Activated CD8-positive, alpha-beta T cell treated with anti-CD3 and anti-CD28 coated beads, Interleukin-2, amount 10 ng/mL, durations not matched to agents 7 days and 5 days (primary cell): ENCODE measurements around the gene CAPN10. TPM values are rescaled to one million over a fixed set of nuclear protein-coding genes. Genes with fewer than 3 reads are reported as not detected.

ENCODE experiments used
- ATAC-seq: fragments of 150-1000 bp; cut with Tn5 transposase; one replicate; pipeline ENCODE4 v1.10.0; 2021; ENCODE audit warnings: moderate library complexity
- CTCF ChIA-PET: fragments of 350-600 bp; sonication (Branson Sonifier 250); formaldehyde crosslinking; loops from one replicate; lab custom pipeline; 2021; ENCODE audit warnings: antibody characterized with exemption; lab: Charles Lee
- POLR2A ChIA-PET: fragments of 350-600 bp; sonication (Branson Sonifier 250); formaldehyde crosslinking; loops from one replicate; lab custom pipeline; 2021; ENCODE audit warnings: antibody characterized with exemption; lab: Charles Lee
- DNase-seq: peaks from one replicate; pipeline ENCODE4 v3.0.0-alpha.2; 2020
- H3K27ac Mint-ChIP-seq: one replicate; pipeline ENCODE4 v1.8.0; 2021; ENCODE audit warnings: mild to moderate bottlenecking, mixed read lengths
- H3K27me3 Mint-ChIP-seq: one replicate; pipeline ENCODE4 v1.8.0; 2021; ENCODE audit warnings: low read depth, mixed read lengths
- H3K36me3 Mint-ChIP-seq: one replicate; pipeline ENCODE4 v1.8.0; 2021; ENCODE audit warnings: low read depth, mixed read lengths
- H3K4me1 Mint-ChIP-seq: one replicate; pipeline ENCODE4 v1.8.0; 2021; ENCODE audit warnings: low read depth, mixed read lengths
- H3K4me3 Mint-ChIP-seq: one replicate; pipeline ENCODE4 v1.8.0; 2021; ENCODE audit warnings: mild to moderate bottlenecking, mixed read lengths
- H3K9me3 Mint-ChIP-seq: one replicate; pipeline ENCODE4 v1.8.0; 2022; ENCODE audit warnings: mixed read lengths; ENCODE audit not compliant: insufficient read depth
- total RNA-seq, 2 experiments: library from RNA; stranded (reverse); gene quantifications; one replicate each; pipeline ENCODE4 v1.2.3, GENCODE V29; 2021

CAPN10 gene
- total RNA-seq, 2 experiments from 2014 or later, result 53.0 to 61.2 TPM

GRCh38 chr2:240599141-240599583 lies 12.6 kb downstream of the CAPN10 start:
- ATAC-seq (no peak), DNase-seq (no peak)
- Mint-ChIP-seq H3K9me3 (no peaks in the 10 kb centered on the region), H3K36me3 (peaks cover 8% of the 10 kb centered on the region), H3K4me3 (no peak overlapping the region), H3K4me1 (peaks cover 4% of the 10 kb centered on the region), H3K27ac (peak overlapping the region; percentile 63), H3K27me3 (no peaks in the 10 kb centered on the region)
- POLR2A ChIA-PET, result no interaction called here
- CTCF ChIA-PET, result no interaction called here

DNA sequence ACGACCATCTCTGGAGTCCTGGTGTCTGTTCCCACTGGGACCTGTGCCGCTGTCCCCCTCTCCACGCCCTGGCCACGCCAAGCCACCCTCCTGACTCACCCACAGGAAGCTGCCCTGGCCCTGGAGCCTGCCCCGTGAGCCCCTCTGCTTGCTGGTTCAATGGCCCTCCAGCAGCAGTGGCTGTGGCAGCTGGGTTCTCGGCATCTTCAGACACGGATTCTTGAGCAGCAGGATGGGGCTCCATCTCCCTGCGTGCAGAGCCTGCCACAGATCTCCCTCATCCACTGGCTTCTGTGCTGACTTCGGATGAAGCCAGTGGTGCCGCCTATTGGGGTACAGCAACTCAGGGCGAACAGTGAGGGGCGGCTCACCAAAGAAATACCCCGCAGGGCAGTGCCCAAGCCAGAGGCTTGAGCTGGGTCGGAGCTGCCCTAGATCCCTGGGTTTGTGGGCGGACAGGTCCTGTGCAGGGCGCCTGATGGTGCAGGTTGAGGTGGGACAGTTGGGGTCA lies 14.0 kb downstream of the CAPN10 start:
- ChIA-PET POLR2A (no interaction called here), CTCF (no interaction called here)
- Mint-ChIP-seq H3K9me3 (no peaks in the 10 kb centered on the region), H3K27ac (peak overlapping the region; percentile 60), H3K27me3 (no peaks in the 10 kb centered on the region), H3K4me3 (no peak overlapping the region), H3K36me3 (peaks cover 8% of the 10 kb centered on the region), H3K4me1 (peaks cover 5% of the 10 kb centered on the region)
- no peak for DNase-seq
- ATAC-seq, result no peak

- POLR2A ChIA-PET, result no interaction called here
- Mint-ChIP-seq H3K9me3 (no peaks in the 10 kb centered on the region), H3K4me1 (peaks cover 1% of the 10 kb centered on the region), H3K27ac (peak overlapping the region; percentile 39), H3K27me3 (no peaks in the 10 kb centered on the region), H3K4me3 (no peak overlapping the region), H3K36me3 (peaks cover 4% of the 10 kb centered on the region)
- CTCF ChIA-PET, result no interaction called here
- ATAC-seq (no peak), DNase-seq (no peak)
These were observed 14.7 kb downstream of the CAPN10 start for GRCh38 chr2:240601061-240601830.

DNA sequence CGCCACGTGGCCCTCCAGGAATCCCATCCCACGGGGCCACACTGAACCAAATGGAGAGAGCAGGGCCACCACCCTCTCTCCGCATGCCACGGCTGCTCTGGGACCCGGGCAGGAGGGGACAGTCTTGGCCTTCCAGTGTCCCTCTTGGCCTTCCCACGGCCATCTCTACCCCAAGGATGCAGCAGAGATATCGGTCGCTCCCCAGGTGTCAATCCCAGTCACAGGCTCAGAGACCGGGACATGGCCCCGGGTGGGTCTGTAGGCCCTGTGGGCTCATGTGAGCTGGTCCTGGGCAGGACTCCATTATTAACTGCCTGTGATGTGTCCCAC lies 15.3 kb downstream of the CAPN10 start:
- DNase-seq, result no peak
- Mint-ChIP-seq H3K27ac (peak overlapping the region; percentile 39), H3K9me3 (no peaks in the 10 kb centered on the region), H3K36me3 (peaks cover 4% of the 10 kb centered on the region), H3K27me3 (no peaks in the 10 kb centered on the region), H3K4me3 (no peak overlapping the region), H3K4me1 (peaks cover 1% of the 10 kb centered on the region)
- no peak for ATAC-seq
- ChIA-PET CTCF (no interaction called here), POLR2A (no interaction called here)

- Mint-ChIP-seq H3K9me3 (no peaks in the 10 kb centered on the region), H3K36me3 (peaks cover 4% of the 10 kb centered on the region), H3K27ac (no peak overlapping the region), H3K4me1 (peaks cover 1% of the 10 kb centered on the region), H3K27me3 (no peaks in the 10 kb centered on the region), H3K4me3 (no peak overlapping the region)
- CTCF ChIA-PET, result no interaction called here
- DNase-seq (no peak), ATAC-seq (no peak)
- POLR2A ChIA-PET, result no interaction called here
These were observed 15.9 kb downstream of the CAPN10 start for GRCh38 chr2:240602266-240603050.

DNA sequence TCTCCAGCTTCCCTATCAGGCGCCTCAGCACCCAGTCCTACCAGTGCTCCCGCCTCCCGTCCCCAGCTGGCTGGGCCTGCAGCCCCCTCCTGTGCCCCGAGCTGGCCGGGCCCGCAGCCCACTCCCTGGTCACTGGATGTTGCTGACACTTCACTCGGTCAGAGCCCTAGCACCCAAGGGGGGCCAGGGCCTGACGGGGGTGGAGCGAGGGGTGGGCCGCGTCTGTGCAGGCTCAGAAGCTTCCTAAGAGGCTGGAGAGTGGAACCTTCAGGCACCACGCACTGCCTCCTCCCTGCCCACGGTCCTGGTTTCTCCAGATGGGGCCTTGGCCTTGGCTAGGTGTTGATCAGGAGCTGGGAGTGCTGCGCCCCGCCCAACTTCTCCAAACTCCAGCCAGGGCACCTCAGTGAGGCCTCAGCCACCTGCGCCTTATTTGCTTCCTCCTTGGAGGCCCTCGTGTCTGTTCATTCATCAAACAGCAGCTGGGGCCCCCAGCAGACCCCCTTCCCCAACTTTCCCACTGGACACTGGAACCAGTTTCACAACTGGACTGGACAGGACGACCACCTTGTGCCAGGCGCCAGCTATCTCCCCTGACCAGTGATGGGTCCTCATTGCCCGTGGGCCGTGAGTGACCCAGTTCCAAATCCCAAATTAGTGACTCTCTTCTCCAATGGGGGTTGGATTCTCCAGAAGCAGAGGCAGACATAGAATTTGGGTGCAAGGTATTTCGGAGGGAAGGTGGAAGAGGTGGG lies 16.7 kb downstream of the CAPN10 start:
- ChIA-PET CTCF (no interaction called here), POLR2A (no interaction called here)
- no peak for ATAC-seq

GRCh38 chr2:240603846-240604245 lies 17.3 kb downstream of the CAPN10 start:
- Mint-ChIP-seq H3K36me3 (peaks cover 4% of the 10 kb centered on the region), H3K4me1 (peaks cover 1% of the 10 kb centered on the region), H3K27ac (no peak overlapping the region), H3K9me3 (no peaks in the 10 kb centered on the region), H3K27me3 (no peaks in the 10 kb centered on the region), H3K4me3 (no peak overlapping the region)
- no peak for ATAC-seq
- CTCF ChIA-PET, result no interaction called here
- POLR2A ChIA-PET, result interaction anchor here (1.1 kb wide), 1 partner anchor 9 kb away, joined by 3 read pairs; no protein-coding TSS in a partner anchor
- no peak for DNase-seq

More for the DNA sequence above, 16.7 kb downstream of the CAPN10 start:
- no peak overlapping the region for H3K27ac Mint-ChIP-seq
- no peak for DNase-seq
- H3K9me3 Mint-ChIP-seq, result no peaks in the 10 kb centered on the region
- no peak overlapping the region for H3K4me3 Mint-ChIP-seq
- peaks cover 4% of the 10 kb centered on the region for H3K36me3 Mint-ChIP-seq
- peaks cover 1% of the 10 kb centered on the region for H3K4me1 Mint-ChIP-seq
- H3K27me3 Mint-ChIP-seq, result no peaks in the 10 kb centered on the region

DNA sequence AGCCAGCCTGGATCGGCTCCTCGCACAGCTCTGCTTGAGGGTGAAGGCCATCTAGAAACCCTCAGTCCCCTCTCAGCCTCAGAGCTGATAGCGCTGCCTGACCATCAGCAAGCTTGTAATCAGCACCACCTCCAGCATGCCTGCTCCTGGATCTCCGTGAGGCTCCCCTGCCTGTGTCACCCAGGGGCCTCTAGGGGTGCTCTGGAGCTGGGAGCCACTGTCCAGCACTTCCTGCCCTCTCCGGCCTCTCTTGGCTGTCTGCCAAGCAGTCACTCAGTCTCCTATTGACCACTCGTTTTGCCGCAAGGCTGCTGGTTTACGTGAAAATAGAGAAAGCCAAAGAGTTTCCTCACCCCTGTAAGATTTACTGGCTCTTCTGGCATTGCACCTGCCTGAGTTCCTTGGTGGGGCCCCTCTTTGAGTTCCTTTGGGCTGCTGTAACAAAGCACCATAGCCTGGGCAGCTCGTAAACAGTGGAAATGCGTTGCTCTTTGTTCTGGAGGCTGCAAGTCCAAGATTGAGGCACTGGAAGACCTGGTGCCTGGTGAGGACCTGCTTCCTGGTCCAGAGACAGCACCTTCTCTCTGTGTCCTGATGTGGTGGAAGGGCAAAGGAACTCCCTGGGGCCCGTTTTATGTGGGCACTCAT lies 17.9 kb downstream of the CAPN10 start:
- H3K27ac Mint-ChIP-seq, result peak overlapping the region; percentile 57
- peaks cover 4% of the 10 kb centered on the region for H3K36me3 Mint-ChIP-seq
- H3K4me3 Mint-ChIP-seq, result no peak overlapping the region
- ChIA-PET CTCF (no interaction called here), POLR2A (interaction anchor here (1.1 kb wide), 1 partner anchor 10 kb away, joined by 3 read pairs; no protein-coding TSS in a partner anchor)
- peaks cover 1% of the 10 kb centered on the region for H3K4me1 Mint-ChIP-seq
- no peaks in the 10 kb centered on the region for H3K27me3 Mint-ChIP-seq
- H3K9me3 Mint-ChIP-seq, result no peaks in the 10 kb centered on the region
- DNase-seq (no peak), ATAC-seq (no peak)

DNA sequence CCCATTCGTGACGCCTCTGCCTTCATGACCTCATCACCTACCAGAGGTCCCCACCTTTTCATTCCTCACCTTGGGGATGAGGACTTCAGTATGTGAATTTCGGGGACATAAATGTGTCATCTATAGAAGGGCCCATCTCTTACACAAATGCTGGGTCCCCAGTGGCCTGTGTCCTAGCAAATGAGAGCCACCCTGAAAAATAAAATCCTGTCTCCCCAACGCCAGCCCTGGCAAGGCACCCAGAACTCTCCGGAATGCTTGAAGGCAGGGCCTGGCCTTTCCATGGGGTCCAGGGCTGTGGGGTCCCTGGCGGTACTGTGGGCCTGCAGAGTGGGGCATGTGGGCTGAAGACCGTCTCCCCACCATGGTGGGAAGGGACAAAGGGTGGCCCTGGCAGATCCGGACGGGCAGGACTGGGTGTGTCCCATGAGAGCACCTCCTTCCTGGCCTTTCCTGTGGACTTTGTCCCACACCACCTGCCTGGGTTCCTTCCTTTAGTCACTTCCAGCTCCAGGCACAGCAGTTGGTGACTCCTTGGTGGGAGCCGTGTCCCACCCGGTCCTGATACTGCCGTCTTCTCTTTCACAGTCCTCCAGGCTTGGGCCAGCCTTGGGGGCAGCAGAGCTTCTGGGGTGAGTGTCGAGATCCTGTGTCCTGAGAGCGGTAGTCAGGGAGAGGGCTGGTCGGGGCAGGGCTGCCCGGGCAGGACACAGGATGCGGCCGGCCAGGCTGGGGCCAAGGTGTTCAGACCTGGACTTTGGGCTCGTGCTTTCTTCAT lies 18.6 kb downstream of the CAPN10 start:
- Mint-ChIP-seq H3K9me3 (no peaks in the 10 kb centered on the region), H3K4me3 (no peak overlapping the region)
- CTCF ChIA-PET, result interaction anchor here (1.4 kb wide), 1 partner anchor 91 kb away, joined by 4 read pairs; no protein-coding TSS in a partner anchor

DNA sequence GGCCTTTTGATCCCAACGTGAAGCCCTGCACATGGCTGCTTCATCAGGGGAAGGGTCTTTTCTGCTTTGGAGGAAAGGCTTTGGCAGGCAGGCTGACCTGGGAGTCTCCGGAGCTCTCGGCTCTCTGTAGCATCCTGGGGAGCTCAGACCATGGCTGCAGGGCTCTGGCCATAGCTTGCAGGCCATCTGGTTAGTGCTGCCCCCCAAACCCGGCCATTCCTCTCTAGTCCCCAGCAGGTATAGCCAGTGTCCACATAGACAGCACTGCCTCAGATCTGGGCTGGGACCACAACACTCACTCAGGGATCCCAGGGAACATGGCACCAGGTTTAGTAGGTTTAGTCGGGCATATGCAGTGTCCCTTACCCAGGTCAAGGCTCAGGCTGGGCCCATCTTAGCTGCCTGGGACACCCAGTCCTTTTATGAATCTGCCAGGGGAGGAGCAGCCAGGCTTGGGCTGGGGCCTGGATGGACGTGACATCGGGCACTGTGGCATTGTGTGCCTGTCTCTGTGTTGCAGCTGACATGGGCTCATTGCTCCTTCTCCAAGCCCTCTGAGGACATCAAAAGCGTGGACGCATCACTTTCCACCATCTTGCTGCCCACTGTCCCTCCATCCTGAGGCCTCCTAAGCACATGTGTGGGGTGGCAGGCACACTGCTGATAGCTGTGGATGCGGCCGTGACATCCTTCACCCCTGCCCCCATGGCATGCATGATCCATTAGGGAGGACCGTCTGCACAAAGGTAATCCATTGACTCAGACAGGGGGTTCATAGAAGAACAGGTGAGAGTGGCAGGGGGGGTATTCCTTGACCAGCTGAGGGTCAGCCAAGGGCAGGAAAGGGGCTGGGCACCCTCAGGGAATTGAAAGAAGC lies 19.6 kb downstream of the CAPN10 start:
- Mint-ChIP-seq H3K27ac (no peak overlapping the region), H3K36me3 (peaks cover 5% of the 10 kb centered on the region), H3K4me3 (no peak overlapping the region), H3K9me3 (no peaks in the 10 kb centered on the region), H3K27me3 (no peaks in the 10 kb centered on the region), H3K4me1 (peaks cover 1% of the 10 kb centered on the region)
- ChIA-PET POLR2A (no interaction called here), CTCF (interaction anchor here (1.4 kb wide), 1 partner anchor 92 kb away, joined by 4 read pairs; no protein-coding TSS in a partner anchor)
- DNase-seq (no peak), ATAC-seq (no peak)

More for the DNA sequence above, 18.6 kb downstream of the CAPN10 start:
- ATAC-seq (no peak), DNase-seq (no peak)
- Mint-ChIP-seq H3K27ac (peak overlapping the region; percentile 57), H3K36me3 (peaks cover 4% of the 10 kb centered on the region), H3K27me3 (no peaks in the 10 kb centered on the region), H3K4me1 (peaks cover 1% of the 10 kb centered on the region)
- POLR2A ChIA-PET, result interaction anchor here (1.1 kb wide), 1 partner anchor 11 kb away, joined by 3 read pairs; no protein-coding TSS in a partner anchor
